ENCODE data around the gene DIDO1.

DNA sequence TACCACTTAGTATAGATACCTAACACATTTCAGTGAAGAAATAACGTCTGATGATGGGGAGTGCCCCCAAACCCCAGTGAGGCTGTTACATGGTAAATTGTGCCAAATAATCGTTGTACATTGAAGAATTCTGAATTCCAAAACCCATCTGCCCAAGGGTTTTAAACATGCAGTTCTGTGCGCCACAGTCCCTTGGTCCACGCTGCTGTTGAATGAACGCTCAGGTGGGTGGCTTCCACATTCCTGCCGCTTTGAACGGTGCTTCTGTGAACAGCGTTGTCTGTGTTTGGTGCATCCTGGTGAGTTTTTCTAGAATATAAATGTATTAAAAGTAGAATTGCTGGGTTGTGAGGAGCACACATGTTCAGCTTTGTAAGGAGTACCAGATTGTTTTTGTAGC lies 14.6 kb upstream of the DIDO1 start:
- TF ChIP-seq, protein P1, sequence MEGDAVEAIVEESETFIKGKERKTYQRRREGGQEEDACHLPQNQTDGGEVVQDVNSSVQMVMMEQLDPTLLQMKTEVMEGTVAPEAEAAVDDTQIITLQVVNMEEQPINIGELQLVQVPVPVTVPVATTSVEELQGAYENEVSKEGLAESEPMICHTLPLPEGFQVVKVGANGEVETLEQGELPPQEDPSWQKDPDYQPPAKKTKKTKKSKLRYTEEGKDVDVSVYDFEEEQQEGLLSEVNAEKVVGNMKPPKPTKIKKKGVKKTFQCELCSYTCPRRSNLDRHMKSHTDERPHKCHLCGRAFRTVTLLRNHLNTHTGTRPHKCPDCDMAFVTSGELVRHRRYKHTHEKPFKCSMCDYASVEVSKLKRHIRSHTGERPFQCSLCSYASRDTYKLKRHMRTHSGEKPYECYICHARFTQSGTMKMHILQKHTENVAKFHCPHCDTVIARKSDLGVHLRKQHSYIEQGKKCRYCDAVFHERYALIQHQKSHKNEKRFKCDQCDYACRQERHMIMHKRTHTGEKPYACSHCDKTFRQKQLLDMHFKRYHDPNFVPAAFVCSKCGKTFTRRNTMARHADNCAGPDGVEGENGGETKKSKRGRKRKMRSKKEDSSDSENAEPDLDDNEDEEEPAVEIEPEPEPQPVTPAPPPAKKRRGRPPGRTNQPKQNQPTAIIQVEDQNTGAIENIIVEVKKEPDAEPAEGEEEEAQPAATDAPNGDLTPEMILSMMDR (IDR thresholded peaks at IDR 0.05) = no peak
- TF ChIP-seq POLR2AphosphoS5 (IDR thresholded peaks at IDR 0.05) = no peak
- no peak for TF ChIP-seq POLR2A (IDR thresholded peaks at IDR 0.05)
- TF ChIP-seq EP300 (IDR thresholded peaks at IDR 0.05; ENCODE audit: low read depth) = no peak
